ENCODE measurements around the gene PPP6R3. TPM values are rescaled to one million over a fixed set of nuclear protein-coding genes. Genes with fewer than 3 reads are reported as not detected.

PPP6R3 gene
- total RNA-seq, 5 donors from 2014 or later (not counting 1 experiment from before 2014, with no cell fraction given): 106 to 147 (median 118) TPM

GRCh38 chr11:68593441-68593840 is 132.9 kb downstream of the PPP6R3 start:
- no peak overlapping the region for H3K4me3 Mint-ChIP-seq
- no peaks in the 10 kb centered on the region for H3K27me3 Mint-ChIP-seq
- CTCF ChIA-PET: no interaction called here
- Histone ChIP-seq H3K4me1 (ENCODE audit: control insufficient read depth in 1 of 2, extremely low read depth in 1 of 2, insufficient read depth in 2 of 2, low read length in 2 of 2) (no peaks in the 10 kb centered on the region), H3K36me3 (ENCODE audit: control insufficient read depth in 2 of 2, extremely low read depth in 1 of 2, insufficient read depth in 1 of 2, low read length in 1 of 2) (peaks cover 28 to 77% of the 10 kb centered on the region in 2 donors), H3K27me3 (replicated peaks in 1 of 2; ENCODE audit: control insufficient read depth in 2 of 2, extremely low read depth in 1 of 2, insufficient read depth in 2 of 2, low read length in 1 of 2) (no peaks in the 10 kb centered on the region), H3K27ac (ENCODE audit: low read length) (no peak overlapping the region), H3K4me3 (ENCODE audit: control insufficient read depth in 1 of 2, extremely low read depth in 1 of 2, low read length in 1 of 2) (no peak overlapping the region), H3K9me3 (no peaks in the 10 kb centered on the region)
- WGBS (ENCODE audit: insufficient coverage): 100% methylated on average over 1 of the region's 2 CpGs
- ATAC-seq (replicated peaks in 1 of 4) (no peak), DNase-seq (no peak)
- peaks cover 0 to 2% (median 0%) of the 10 kb centered on the region in 3 donors for H3K4me1 Mint-ChIP-seq
- peak overlapping the region in 1 of 2 donors; percentile 35 for H3K27ac Mint-ChIP-seq
- POLR2A ChIA-PET: no interaction called here
- H3K9me3 Mint-ChIP-seq: no peaks in the 10 kb centered on the region
- H3K36me3 Mint-ChIP-seq: peaks cover 72% of the 10 kb centered on the region

- DNase-seq (no peak), ATAC-seq (replicated peaks in 1 of 4) (no peak)
- Mint-ChIP-seq H3K4me3 (no peak overlapping the region), H3K27me3 (no peaks in the 10 kb centered on the region), H3K9me3 (no peaks in the 10 kb centered on the region), H3K27ac (peak overlapping the region in 1 of 2 donors; percentile 35), H3K36me3 (peaks cover 78% of the 10 kb centered on the region), H3K4me1 (peaks cover 0 to 2% (median 0%) of the 10 kb centered on the region in 3 donors)
- Histone ChIP-seq H3K4me1 (ENCODE audit: control insufficient read depth in 1 of 2, extremely low read depth in 1 of 2, insufficient read depth in 2 of 2, low read length in 2 of 2) (no peaks in the 10 kb centered on the region), H3K4me3 (ENCODE audit: control insufficient read depth in 1 of 2, extremely low read depth in 1 of 2, low read length in 1 of 2) (no peak overlapping the region), H3K27me3 (replicated peaks in 1 of 2; ENCODE audit: control insufficient read depth in 2 of 2, extremely low read depth in 1 of 2, insufficient read depth in 2 of 2, low read length in 1 of 2) (no peaks in the 10 kb centered on the region), H3K27ac (ENCODE audit: low read length) (no peak overlapping the region), H3K9me3 (no peaks in the 10 kb centered on the region), H3K36me3 (ENCODE audit: control insufficient read depth in 2 of 2, extremely low read depth in 1 of 2, insufficient read depth in 1 of 2, low read length in 1 of 2) (peaks cover 30 to 79% of the 10 kb centered on the region in 2 donors)
- no CpG with 5 or more reads among the region's 4 CpGs for WGBS (ENCODE audit: insufficient coverage)
- POLR2A ChIA-PET: no interaction called here
- CTCF ChIA-PET: interaction anchor here in 1 of 2 donors (0.6 kb wide), 1 partner anchor 116 kb away, joined by 3 read pairs; no protein-coding TSS in a partner anchor
These were observed 133.6 kb downstream of the PPP6R3 start for GRCh38 chr11:68594123-68594522.

GRCh38 chr11:68596231-68596630 is 135.7 kb downstream of the PPP6R3 start:
- no peaks in the 10 kb centered on the region for H3K9me3 Mint-ChIP-seq
- ATAC-seq (replicated peaks in 1 of 4) (no peak), DNase-seq (no peak)
- no peak overlapping the region for H3K4me3 Mint-ChIP-seq
- H3K4me1 Mint-ChIP-seq: peaks cover 0 to 2% (median 0%) of the 10 kb centered on the region in 3 donors
- Histone ChIP-seq H3K36me3 (ENCODE audit: control insufficient read depth in 2 of 2, extremely low read depth in 1 of 2, insufficient read depth in 1 of 2, low read length in 1 of 2) (peaks cover 33 to 83% of the 10 kb centered on the region in 2 donors), H3K27ac (ENCODE audit: low read length) (no peak overlapping the region), H3K9me3 (no peaks in the 10 kb centered on the region), H3K4me3 (ENCODE audit: control insufficient read depth in 1 of 2, extremely low read depth in 1 of 2, low read length in 1 of 2) (no peak overlapping the region), H3K27me3 (replicated peaks in 1 of 2; ENCODE audit: control insufficient read depth in 2 of 2, extremely low read depth in 1 of 2, insufficient read depth in 2 of 2, low read length in 1 of 2) (no peaks in the 10 kb centered on the region), H3K4me1 (ENCODE audit: control insufficient read depth in 1 of 2, extremely low read depth in 1 of 2, insufficient read depth in 2 of 2, low read length in 2 of 2) (no peaks in the 10 kb centered on the region)
- H3K27ac Mint-ChIP-seq: no peak overlapping the region
- H3K36me3 Mint-ChIP-seq: peaks cover 74% of the 10 kb centered on the region
- ChIA-PET POLR2A (no interaction called here), CTCF (no interaction called here)
- WGBS (ENCODE audit: insufficient coverage): 92% methylated on average over 3 of the region's 4 CpGs
- no peaks in the 10 kb centered on the region for H3K27me3 Mint-ChIP-seq

- H3K9me3 Mint-ChIP-seq: no peaks in the 10 kb centered on the region
- DNase-seq: no peak
- H3K4me3 Mint-ChIP-seq: no peak overlapping the region
- peaks cover 2% of the 10 kb centered on the region for H3K9me3 ChIP-seq
- H3K27me3 ChIP-seq (replicated peaks in 1 of 2; ENCODE audit: control insufficient read depth in 2 of 2, extremely low read depth in 1 of 2, insufficient read depth in 2 of 2, low read length in 1 of 2): no peaks in the 10 kb centered on the region
- peaks cover 47 to 88% of the 10 kb centered on the region in 2 donors for H3K36me3 ChIP-seq (ENCODE audit: control insufficient read depth in 2 of 2, extremely low read depth in 1 of 2, insufficient read depth in 1 of 2, low read length in 1 of 2)
- no peak for ATAC-seq (replicated peaks in 1 of 4)
- no peak overlapping the region for H3K27ac ChIP-seq (ENCODE audit: low read length)
- no peak overlapping the region for H3K4me3 ChIP-seq (ENCODE audit: control insufficient read depth in 1 of 2, extremely low read depth in 1 of 2, low read length in 1 of 2)
- WGBS (ENCODE audit: insufficient coverage): 90% methylated on average over 3 of the region's 7 CpGs
- peaks cover 78% of the 10 kb centered on the region for H3K36me3 Mint-ChIP-seq
- POLR2A ChIA-PET: no interaction called here
- CTCF ChIA-PET: no interaction called here
- no peaks in the 10 kb centered on the region for H3K27me3 Mint-ChIP-seq
- peaks cover 0 to 2% (median 0%) of the 10 kb centered on the region in 3 donors for H3K4me1 Mint-ChIP-seq
- no peak overlapping the region for H3K27ac Mint-ChIP-seq
- H3K4me1 ChIP-seq (ENCODE audit: control insufficient read depth in 1 of 2, extremely low read depth in 1 of 2, insufficient read depth in 2 of 2, low read length in 2 of 2): no peaks in the 10 kb centered on the region
These were observed 138.5 kb downstream of the PPP6R3 start for GRCh38 chr11:68598816-68599653.

- Mint-ChIP-seq H3K4me3 (no peak overlapping the region), H3K9me3 (no peaks in the 10 kb centered on the region), H3K36me3 (peaks cover 87% of the 10 kb centered on the region), H3K4me1 (peaks cover 0 to 2% (median 0%) of the 10 kb centered on the region in 3 donors), H3K27ac (no peak overlapping the region), H3K27me3 (no peaks in the 10 kb centered on the region)
- no peak for ATAC-seq (replicated peaks in 1 of 4)
- H3K27me3 ChIP-seq (replicated peaks in 1 of 2; ENCODE audit: control insufficient read depth in 2 of 2, extremely low read depth in 1 of 2, insufficient read depth in 2 of 2, low read length in 1 of 2): no peaks in the 10 kb centered on the region
- H3K27ac ChIP-seq (ENCODE audit: low read length): no peak overlapping the region
- ChIA-PET POLR2A (no interaction called here), CTCF (no interaction called here)
- H3K9me3 ChIP-seq: peaks cover 2% of the 10 kb centered on the region
- no CpG with 5 or more reads among the region's 7 CpGs for WGBS (ENCODE audit: insufficient coverage)
- no peak for DNase-seq
- no peak overlapping the region for H3K4me3 ChIP-seq (ENCODE audit: control insufficient read depth in 1 of 2, extremely low read depth in 1 of 2, low read length in 1 of 2)
- peaks cover 48 to 94% of the 10 kb centered on the region in 2 donors for H3K36me3 ChIP-seq (ENCODE audit: control insufficient read depth in 2 of 2, extremely low read depth in 1 of 2, insufficient read depth in 1 of 2, low read length in 1 of 2)
- H3K4me1 ChIP-seq (ENCODE audit: control insufficient read depth in 1 of 2, extremely low read depth in 1 of 2, insufficient read depth in 2 of 2, low read length in 2 of 2): no peaks in the 10 kb centered on the region
These were observed 140.6 kb downstream of the PPP6R3 start for GRCh38 chr11:68601147-68601546.

GRCh38 chr11:68609761-68610160 is 149.2 kb downstream of the PPP6R3 start:
- H3K4me3 ChIP-seq (ENCODE audit: control insufficient read depth in 1 of 2, extremely low read depth in 1 of 2, low read length in 1 of 2): no peak overlapping the region
- POLR2A ChIA-PET: no interaction called here
- DNase-seq: no peak

More at GRCh38 chr11:68609761-68610160, 149.2 kb downstream of the PPP6R3 start:
- Histone ChIP-seq H3K27ac (ENCODE audit: low read length) (no peak overlapping the region), H3K36me3 (ENCODE audit: control insufficient read depth in 2 of 2, extremely low read depth in 1 of 2, insufficient read depth in 1 of 2, low read length in 1 of 2) (peaks cover 10 to 94% of the 10 kb centered on the region in 2 donors), H3K9me3 (no peaks in the 10 kb centered on the region), H3K27me3 (replicated peaks in 1 of 2; ENCODE audit: control insufficient read depth in 2 of 2, extremely low read depth in 1 of 2, insufficient read depth in 2 of 2, low read length in 1 of 2) (no peaks in the 10 kb centered on the region), H3K4me1 (ENCODE audit: control insufficient read depth in 1 of 2, extremely low read depth in 1 of 2, insufficient read depth in 2 of 2, low read length in 2 of 2) (no peaks in the 10 kb centered on the region)
- no peak for ATAC-seq (replicated peaks in 1 of 4)
- Mint-ChIP-seq H3K27ac (no peak overlapping the region), H3K27me3 (no peaks in the 10 kb centered on the region), H3K9me3 (no peaks in the 10 kb centered on the region), H3K4me3 (no peak overlapping the region), H3K4me1 (no peaks in the 10 kb centered on the region), H3K36me3 (peaks cover 85% of the 10 kb centered on the region)
- CTCF ChIA-PET: no interaction called here
- 97% methylated on average over 5 of the region's 13 CpGs for WGBS (ENCODE audit: insufficient coverage)
